Effector memory CD4-positive, alpha-beta T cell (primary cell): ENCODE results near the gene LRP4.
"Not testable (repeated sequence)": the region's sequence is repeated elsewhere in the genome, so short reads cannot be mapped to it uniquely, and the experiment has no call there.

Experiments
- DNase-seq, 3 donors: peaks; one replicate each; pipeline ENCODE4 v3.0.0-alpha.2; 2020
- H3K27ac ChIP-seq: 2 replicates; pipeline ENCODE4 v1.7.0; 2013; ENCODE audit warnings: mild to moderate bottlenecking, low read length, moderate library complexity; ENCODE audit not compliant: insufficient read depth, poor library complexity, severe bottlenecking
- H3K27me3 ChIP-seq: replicated peaks from 2 replicates; pipeline ENCODE4 v1.7.0; 2013; ENCODE audit warnings: mild to moderate bottlenecking, low read length; ENCODE audit not compliant: insufficient read depth, control insufficient read depth, poor library complexity, severe bottlenecking
- H3K36me3 ChIP-seq: 2 replicates; pipeline ENCODE4 v1.7.0; 2013; ENCODE audit warnings: mild to moderate bottlenecking, low read length, moderate library complexity; ENCODE audit not compliant: control insufficient read depth, insufficient read depth
- H3K4me1 ChIP-seq: 2 replicates; pipeline ENCODE4 v1.7.0; 2013; ENCODE audit warnings: low read length, mild to moderate bottlenecking; ENCODE audit not compliant: control insufficient read depth, insufficient read depth, poor library complexity, severe bottlenecking
- H3K4me3 ChIP-seq: 2 replicates; pipeline ENCODE4 v1.7.0; 2013; ENCODE audit warnings: low read length, low read depth, mild to moderate bottlenecking; ENCODE audit not compliant: insufficient read depth, poor library complexity, severe bottlenecking
- H3K9me3 ChIP-seq: 2 replicates; pipeline ENCODE4 v1.7.0; 2013; ENCODE audit warnings: mild to moderate bottlenecking, low read length, moderate library complexity; ENCODE audit not compliant: control insufficient read depth

LRP4 gene

GRCh38 chr11:46949297-46949696, 30.9 kb upstream of the LRP4 start:
- Histone ChIP-seq H3K36me3 (no peaks in the 10 kb centered on the region), H3K4me1 (no peaks in the 10 kb centered on the region), H3K27me3 (no peaks in the 10 kb centered on the region), H3K9me3 (no peaks in the 10 kb centered on the region), H3K27ac (no peak overlapping the region), H3K4me3 (no peak overlapping the region)
- DNase-seq, result no peak

DNA sequence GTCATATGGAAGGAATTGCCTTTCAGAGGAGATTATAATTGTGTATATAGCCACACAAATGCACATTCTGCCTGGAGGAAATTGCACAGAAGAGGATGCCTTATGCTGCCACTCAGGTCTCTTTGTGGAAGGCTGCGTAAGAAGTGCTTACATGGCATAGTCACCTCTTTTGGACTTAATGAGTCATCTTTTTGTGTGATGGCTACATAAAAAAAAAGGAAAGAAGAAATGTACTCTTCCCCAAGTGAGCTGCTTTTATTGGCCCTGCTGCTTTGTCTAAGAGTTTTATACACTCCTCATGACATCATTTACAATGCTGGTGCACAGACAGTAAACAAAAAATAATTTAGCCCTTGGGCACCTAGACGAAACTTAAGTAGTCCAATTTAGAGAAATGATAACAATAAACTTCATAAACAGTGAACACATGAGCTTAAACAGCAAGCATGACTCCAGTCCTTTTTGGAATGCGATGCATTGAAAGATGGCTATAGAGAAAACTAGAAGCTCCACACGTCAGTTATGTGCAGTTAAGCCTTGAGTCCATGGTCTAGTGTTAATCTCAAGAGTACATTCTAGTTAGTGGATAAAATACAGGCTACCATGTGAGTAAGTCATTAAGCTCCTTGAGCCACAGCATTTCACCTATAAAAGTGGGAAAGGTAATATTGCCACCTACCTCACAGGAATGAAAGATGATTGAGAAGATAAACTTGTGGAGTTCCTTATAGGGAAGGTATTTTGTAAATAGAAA, 30.2 kb upstream of the LRP4 start:
- Histone ChIP-seq H3K4me3 (no peak overlapping the region), H3K27me3 (no peaks in the 10 kb centered on the region), H3K4me1 (no peaks in the 10 kb centered on the region), H3K36me3 (no peaks in the 10 kb centered on the region), H3K9me3 (no peaks in the 10 kb centered on the region), H3K27ac (no peak overlapping the region)
- DNase-seq, result no peak

DNA sequence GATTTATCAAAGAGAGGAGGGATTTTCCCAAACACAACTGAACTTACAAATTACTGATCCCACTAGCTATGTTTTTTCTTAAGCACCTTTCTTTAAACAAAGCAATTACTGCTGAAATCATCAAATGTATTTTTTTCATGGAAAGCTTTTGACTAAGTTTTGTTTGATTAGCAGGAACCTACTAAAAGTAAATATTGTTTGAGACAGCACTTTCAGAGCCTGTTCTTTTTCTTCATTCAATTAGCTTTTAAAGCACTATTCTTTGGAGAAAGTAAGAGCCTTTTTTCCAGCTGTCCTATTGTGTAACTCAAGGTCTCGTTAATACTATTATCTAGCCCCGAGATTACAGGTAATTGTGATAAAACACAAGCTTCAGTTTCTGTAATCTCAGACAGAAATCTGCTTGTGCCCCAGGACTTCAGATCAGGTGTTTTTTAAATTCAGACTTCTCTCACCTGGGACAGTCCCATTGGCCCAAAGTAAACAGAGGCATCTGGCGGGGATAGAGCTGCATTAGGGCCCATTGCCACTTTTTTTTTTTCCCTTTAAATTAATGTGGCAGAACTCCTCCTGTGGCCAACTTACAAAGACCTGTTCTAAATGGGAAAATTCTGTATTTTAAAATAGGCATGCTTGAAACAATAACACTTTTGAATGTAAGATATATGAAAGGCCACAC, 29.2 kb upstream of the LRP4 start:
- Histone ChIP-seq H3K4me3 (no peak overlapping the region), H3K36me3 (no peaks in the 10 kb centered on the region), H3K9me3 (no peaks in the 10 kb centered on the region), H3K4me1 (no peaks in the 10 kb centered on the region), H3K27me3 (no peaks in the 10 kb centered on the region), H3K27ac (no peak overlapping the region)
- no peak for DNase-seq

DNA sequence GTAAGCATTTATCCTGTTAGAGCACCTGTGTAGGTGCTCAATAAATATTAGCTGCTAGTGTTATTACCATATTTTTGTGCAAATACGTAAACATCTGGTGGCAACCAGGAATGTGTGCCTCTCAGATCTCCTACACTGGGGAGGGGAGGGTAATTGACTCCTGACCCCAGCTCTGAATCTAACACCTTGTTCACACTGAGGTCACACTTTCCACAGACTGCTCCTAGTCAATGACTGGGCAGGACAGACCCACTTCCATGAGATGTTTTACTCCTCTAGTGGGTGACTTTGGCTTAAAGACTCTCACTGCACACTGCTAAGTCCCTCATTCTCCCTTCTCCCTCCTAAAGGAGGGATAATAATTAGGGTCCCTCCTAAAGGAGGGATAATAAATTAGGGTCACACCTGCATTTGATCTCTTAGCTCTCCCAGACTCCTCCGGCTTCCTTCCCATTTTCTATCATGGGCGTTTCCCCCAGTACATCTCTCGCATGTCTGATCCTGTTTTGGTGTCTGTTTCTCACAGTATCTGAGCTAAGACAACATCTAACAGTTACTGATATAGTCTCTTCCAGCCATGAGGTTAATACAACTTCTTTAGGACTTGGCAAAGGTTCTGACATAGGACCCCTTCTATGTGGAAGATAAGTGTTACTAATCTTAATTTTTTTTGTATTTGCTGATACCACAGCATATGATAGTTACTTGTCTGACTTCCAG, 26.2 kb upstream of the LRP4 start:
- DNase-seq, result no peak

DNA sequence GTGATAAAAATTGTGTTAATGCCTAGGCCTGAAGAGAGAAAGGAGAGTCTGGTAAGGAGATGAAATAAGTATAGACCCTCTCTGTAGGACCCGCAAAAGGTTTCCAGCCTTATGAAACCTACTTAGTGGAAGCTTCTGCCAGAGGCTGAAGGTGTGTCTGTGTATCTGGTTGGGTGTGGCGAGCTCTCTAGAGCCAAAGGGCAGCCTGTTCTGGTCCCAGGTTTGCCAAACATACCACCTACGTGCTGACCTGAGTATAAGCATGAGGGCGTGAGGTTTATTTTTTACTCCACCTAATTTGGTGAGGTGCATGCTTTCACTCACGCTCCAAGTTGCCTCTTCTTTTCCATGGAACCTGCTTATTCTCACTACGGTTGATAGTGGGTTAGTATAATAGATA, 23.8 kb upstream of the LRP4 start:
- H3K4me3 ChIP-seq, result no peak overlapping the region
- H3K27ac ChIP-seq, result no peak overlapping the region
- H3K9me3 ChIP-seq, result no peaks in the 10 kb centered on the region
- H3K36me3 ChIP-seq, result no peaks in the 10 kb centered on the region
- H3K4me1 ChIP-seq, result no peaks in the 10 kb centered on the region
- no peaks in the 10 kb centered on the region for H3K27me3 ChIP-seq
- DNase-seq, result no peak

More for the DNA sequence above, 26.2 kb upstream of the LRP4 start:
- Histone ChIP-seq H3K36me3 (no peaks in the 10 kb centered on the region), H3K4me1 (no peaks in the 10 kb centered on the region), H3K27me3 (no peaks in the 10 kb centered on the region), H3K4me3 (no peak overlapping the region), H3K27ac (no peak overlapping the region), H3K9me3 (no peaks in the 10 kb centered on the region)

GRCh38 chr11:46936138-46937110, 18.1 kb upstream of the LRP4 start, which contains the start of gene CSTPP1:
CSTPP1 (plus strand) TSS chr11:46936761; CDS start chr11:46936806, 45 bp downstream.
- H3K4me3 ChIP-seq, result peak within 1 kb of the TSS; percentile 69
- peaks cover 6% of the 10 kb centered on the region for H3K4me1 ChIP-seq
- H3K27ac ChIP-seq, result peak within 1 kb of the TSS; percentile 35
- H3K27me3 ChIP-seq, result no peaks in the 10 kb centered on the region
- no peaks in the 10 kb centered on the region for H3K9me3 ChIP-seq
- no peaks in the 10 kb centered on the region for H3K36me3 ChIP-seq
- DNase-seq, result peak; percentile 78 to 88 (median 84)

- H3K4me3 ChIP-seq, result no peak overlapping the region
- H3K9me3 ChIP-seq, result no peaks in the 10 kb centered on the region
- H3K36me3 ChIP-seq, result no peaks in the 10 kb centered on the region
- no peak for DNase-seq
- no peak overlapping the region for H3K27ac ChIP-seq
- no peaks in the 10 kb centered on the region for H3K4me1 ChIP-seq
- H3K27me3 ChIP-seq, result no peaks in the 10 kb centered on the region
These were observed 11.7 kb upstream of the LRP4 start for GRCh38 chr11:46930089-46930488.

DNA sequence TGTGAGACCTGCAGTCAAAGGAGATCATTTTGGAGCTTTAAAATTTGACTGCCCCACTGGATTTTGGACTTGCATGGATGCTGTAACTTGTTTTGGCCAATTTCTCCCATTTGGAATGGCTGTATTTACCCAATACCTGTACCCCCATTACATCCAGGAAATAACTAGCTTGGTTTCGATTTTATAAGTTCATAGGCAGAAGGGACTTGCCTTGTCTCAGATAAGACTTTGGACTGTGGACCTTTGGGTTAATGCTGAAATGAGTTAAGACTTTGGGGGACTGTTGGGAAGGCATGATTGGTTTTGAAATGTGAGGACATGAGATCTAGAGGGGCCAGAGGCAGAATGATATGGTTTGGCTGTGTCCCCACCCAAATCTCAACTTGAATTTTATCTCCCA, 10.4 kb upstream of the LRP4 start:
- H3K9me3 ChIP-seq, H3K27me3 ChIP-seq, H3K36me3 ChIP-seq, H3K27ac ChIP-seq, DNase-seq, H3K4me3 ChIP-seq, H3K4me1 ChIP-seq: not testable (repeated sequence)

GRCh38 chr11:46927928-46928327, 9.6 kb upstream of the LRP4 start:
- not testable (repeated sequence) for H3K4me3 ChIP-seq, H3K4me1 ChIP-seq, H3K27ac ChIP-seq, DNase-seq, H3K27me3 ChIP-seq, H3K36me3 ChIP-seq, H3K9me3 ChIP-seq
